Coronary artery (tissue), 2 donors: ENCODE measurements around the gene BRIP1.

ENCODE experiments used
- DNase-seq: peaks from one replicate; pipeline ENCODE4 v3.0.0-alpha.2; 2017; ENCODE audit warnings: low spot score
- H3K27ac ChIP-seq, 2 donors: fragments of 200-600 bp; sonication (generic); one replicate each; pipeline ENCODE4 v1.5.1; 2016 to 2019
- H3K4me3 ChIP-seq: fragments of 200-600 bp; sonication (generic); 2 replicates; pipeline ENCODE4 v1.5.1; 2016; ENCODE audit warnings: mild to moderate bottlenecking, moderate library complexity
- CTCF ChIP-seq: fragments of 200-600 bp; sonication (generic); IDR thresholded peaks from one replicate; pipeline ENCODE4 v1.5.1; 2019; ENCODE audit warnings: antibody characterized with exemption

BRIP1 gene

DNA sequence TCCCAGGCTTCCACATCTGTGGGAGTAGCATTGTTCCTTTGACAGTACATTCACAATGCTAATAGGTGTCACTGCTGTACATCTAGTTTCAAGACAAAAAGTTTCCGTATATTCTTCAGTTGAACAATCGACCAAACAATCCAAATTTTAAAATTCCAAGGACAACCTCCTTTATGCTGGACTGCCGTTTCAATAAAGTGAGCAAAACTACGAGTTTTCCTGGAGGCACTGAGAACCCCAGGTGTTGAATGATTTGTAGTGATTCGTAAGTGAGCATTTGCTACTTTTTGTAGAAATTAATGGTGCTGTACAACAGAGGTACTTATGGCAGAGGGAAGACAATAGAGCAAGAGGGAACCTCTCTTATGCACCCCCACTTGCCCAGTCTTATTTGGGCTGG is 201.1 kb downstream of the BRIP1 start:
- H3K27ac ChIP-seq = no peak overlapping the region
- no peak overlapping the region for H3K4me3 ChIP-seq
- DNase-seq = no peak
- no peak for TF ChIP-seq CTCF

DNA sequence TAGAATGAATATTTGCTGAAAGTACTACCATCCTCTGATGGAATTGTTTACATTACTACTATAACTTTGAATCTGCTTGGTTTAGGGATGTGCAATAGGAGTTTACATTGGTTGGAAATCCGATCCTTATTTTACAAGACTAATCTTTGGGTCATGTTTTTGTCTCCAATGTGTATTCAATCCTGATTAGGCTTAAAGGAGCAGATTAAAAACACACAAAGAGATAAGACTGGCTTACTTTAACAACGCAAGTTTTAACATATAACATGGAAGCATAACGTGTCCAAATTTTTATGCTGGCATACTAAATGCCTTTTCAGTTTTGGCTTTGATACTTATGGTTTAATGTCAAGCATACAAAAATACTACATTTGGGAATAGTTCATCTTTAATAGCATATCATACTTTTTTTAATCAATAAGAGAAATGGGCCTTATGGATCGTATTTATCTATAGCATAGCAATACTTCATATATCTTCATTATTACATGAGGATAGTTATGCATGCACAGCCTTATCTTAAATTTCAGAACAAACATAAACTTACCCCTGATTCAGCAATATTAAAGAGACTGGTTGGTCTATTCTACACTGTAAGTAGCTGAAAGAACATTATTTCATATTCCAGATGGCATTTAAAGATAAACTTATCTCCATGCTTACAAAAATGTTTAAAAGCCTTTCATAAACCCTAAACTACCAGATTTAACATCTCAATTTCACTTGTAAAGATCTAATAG is 202.4 kb downstream of the BRIP1 start:
- Histone ChIP-seq H3K4me3 (no peak overlapping the region), H3K27ac (no peak overlapping the region)
- no peak for TF ChIP-seq CTCF
- DNase-seq = no peak

DNA sequence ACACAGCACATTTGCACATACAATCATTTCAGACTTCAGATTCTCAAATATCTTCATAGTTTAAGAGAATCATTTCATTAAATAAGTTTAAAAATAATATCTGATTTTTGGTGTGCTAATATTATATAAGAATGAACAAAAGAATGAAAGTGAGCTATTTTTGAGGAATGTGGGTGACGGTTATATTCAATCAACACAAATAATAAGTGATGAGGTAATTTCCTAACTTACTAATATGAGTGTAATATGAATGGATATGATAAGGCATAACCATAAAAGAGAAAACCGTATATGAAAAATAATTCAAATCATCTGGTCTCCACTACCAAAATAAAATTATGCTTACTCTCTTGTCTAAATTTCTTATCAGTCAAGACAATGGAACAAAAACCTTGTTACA is 203.9 kb downstream of the BRIP1 start:
- Histone ChIP-seq H3K4me3 (no peak overlapping the region), H3K27ac (no peak overlapping the region)
- no peak for TF ChIP-seq CTCF
- DNase-seq = no peak

DNA sequence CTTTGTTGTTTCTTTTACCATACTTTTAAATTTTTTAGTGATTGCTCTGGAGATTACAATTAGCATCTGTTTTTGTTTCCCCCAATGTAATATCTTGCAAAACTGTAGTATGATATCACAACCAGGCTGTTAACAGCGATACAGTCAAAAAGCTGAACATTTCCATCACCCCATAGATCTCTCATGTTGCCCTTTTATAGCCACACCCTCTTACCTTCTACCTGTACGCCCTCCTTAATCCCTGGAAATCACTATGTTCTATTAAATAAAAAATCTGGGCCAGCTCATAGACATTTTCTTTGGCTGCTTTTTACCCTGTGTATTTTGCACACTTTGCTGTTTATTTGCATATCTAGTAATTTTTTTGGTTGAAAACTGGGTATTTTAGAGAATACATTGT is 205.1 kb downstream of the BRIP1 start:
- no peak for TF ChIP-seq CTCF
- no peak overlapping the region for H3K4me3 ChIP-seq
- no peak for DNase-seq

GRCh38 chr17:61657338-61657737 is 206.0 kb downstream of the BRIP1 start:
- no peak overlapping the region for H3K4me3 ChIP-seq
- no peak for TF ChIP-seq CTCF
- H3K27ac ChIP-seq = no peak overlapping the region
- no peak for DNase-seq

More for the DNA sequence above, 205.1 kb downstream of the BRIP1 start:
- no peak overlapping the region for H3K27ac ChIP-seq

DNA sequence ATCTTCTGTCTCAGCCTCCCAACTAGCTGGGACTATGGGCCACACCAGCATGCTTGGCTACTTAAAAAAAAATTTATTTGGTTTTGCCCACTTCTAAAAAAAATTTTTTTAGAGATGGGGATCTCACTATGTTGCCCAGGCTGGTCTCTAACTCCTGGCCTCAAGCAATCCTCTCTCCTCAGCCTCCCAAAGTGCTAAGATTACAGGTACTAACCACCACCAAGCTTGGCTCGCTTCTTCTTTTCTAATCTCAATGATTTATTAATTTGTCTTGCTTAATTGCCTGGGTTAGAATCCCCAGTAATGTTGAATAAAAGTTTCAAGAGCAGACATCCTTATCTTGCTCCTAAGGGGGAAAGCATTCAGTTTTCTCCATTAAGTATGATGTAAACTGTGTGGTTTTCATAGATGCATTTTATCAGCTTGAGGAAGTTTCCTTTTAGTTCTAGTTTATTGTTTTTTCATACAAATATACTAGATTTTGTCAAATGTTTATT is 206.6 kb downstream of the BRIP1 start:
- Histone ChIP-seq H3K27ac (no peak overlapping the region), H3K4me3 (no peak overlapping the region)
- no peak for TF ChIP-seq CTCF
- DNase-seq = no peak

DNA sequence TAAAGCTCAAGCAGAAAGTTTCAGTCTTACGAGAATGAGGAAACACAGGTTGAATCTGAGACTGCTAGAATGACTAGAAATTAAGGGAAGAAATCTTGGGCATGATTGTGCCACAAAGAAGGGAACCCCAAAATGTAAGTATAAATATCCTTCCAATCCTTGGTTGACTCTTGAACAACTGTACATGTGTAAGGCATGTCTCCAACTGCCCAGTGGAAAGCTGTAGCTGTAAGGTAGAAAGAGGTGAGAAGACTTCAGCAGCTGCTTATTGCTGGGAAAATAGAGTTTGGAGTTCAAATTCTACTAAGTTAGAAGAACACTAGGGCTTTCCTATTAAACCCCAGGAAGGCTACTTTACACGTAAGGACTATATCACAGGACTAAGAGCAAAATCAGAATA is 212.6 kb downstream of the BRIP1 start:
- DNase-seq = no peak
- Histone ChIP-seq H3K27ac (no peak overlapping the region), H3K4me3 (no peak overlapping the region)
- TF ChIP-seq CTCF = no peak
